GM13977 (cell line): Measurements from ENCODE around the gene OSBP2.

Experiments used
- DNase-seq: peaks from one replicate; pipeline ENCODE4 v3.0.0; 2012; ENCODE audit warnings: low spot score
- in situ Hi-C: fragments of 300-500 bp; cut with MboI; formaldehyde crosslinking; loops from one replicate; pipeline ENCODE4 v1.12.0; 2022; ENCODE audit warnings: low sequenced_read_pairs, low pct_unique_long_range_greater_than_20kb, mixed read lengths, inconsistent platforms; ENCODE audit not compliant: unreplicated experiment
- TF ChIP-seq, protein P1 (sequence below): IDR thresholded peaks from 2 replicates; pipeline ENCODE4 v1.5.1; 2012; ENCODE audit warnings: mild to moderate bottlenecking, control low read depth; ENCODE audit not compliant: insufficient read depth; ENCODE audit errors: extremely low read depth, missing control alignments

The OSBP2 gene

DNA sequence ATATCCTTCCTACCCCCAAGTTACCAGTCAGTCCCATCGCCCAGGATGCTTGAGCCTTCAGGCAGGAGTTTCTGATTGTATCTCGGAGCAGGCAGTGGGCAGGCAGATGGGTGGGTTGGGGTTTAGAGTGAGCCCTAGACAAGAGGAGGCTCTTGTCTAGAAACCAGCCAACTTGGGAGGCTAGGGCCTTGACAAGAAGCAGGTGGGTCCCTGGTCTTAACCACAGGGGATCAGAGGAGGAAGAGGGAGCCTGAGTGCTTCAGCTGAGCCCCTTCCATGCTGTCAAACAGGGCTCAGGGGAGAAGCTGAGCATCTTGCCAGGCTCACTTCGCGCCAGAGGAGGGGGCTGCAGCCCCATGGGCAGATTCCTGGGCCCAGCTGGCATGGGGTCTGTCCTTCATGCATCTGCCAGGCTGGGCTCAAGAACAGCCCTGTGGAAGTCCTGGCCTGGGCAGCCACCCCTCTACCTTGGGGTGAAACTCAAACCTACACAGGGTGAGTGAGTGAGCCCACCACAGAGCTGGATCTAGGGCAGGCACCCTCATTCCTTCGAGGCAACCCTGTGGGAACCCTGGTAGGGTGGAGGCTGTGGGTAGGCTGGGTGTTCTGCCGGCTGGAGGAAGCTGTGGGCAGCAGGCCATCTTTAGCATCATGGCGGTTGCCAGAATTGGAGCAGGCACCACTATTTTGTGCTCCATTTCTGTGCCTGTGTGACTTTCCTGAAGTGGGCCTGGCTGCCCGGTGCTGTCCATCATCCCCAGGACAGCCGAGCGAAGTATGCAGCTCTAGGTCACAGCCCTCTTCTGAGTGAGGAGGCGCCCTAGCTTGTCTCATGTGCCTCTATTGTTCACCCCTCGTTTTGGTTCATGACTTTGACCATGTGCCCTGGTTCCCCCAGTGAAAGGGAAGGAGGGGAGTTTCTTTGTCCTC, 165.8 kb downstream of the OSBP2 start:
- in situ Hi-C loops: no loop called here
- TF ChIP-seq, protein P1, sequence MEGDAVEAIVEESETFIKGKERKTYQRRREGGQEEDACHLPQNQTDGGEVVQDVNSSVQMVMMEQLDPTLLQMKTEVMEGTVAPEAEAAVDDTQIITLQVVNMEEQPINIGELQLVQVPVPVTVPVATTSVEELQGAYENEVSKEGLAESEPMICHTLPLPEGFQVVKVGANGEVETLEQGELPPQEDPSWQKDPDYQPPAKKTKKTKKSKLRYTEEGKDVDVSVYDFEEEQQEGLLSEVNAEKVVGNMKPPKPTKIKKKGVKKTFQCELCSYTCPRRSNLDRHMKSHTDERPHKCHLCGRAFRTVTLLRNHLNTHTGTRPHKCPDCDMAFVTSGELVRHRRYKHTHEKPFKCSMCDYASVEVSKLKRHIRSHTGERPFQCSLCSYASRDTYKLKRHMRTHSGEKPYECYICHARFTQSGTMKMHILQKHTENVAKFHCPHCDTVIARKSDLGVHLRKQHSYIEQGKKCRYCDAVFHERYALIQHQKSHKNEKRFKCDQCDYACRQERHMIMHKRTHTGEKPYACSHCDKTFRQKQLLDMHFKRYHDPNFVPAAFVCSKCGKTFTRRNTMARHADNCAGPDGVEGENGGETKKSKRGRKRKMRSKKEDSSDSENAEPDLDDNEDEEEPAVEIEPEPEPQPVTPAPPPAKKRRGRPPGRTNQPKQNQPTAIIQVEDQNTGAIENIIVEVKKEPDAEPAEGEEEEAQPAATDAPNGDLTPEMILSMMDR: no peak

GRCh38 chr22:30861131-30861530, 166.5 kb downstream of the OSBP2 start:
- in situ Hi-C loops: no loop called here
- TF ChIP-seq, protein P1: no peak
- peak; percentile 6 for DNase-seq

More for the DNA sequence above, 165.8 kb downstream of the OSBP2 start:
- DNase-seq: peak; percentile 6

GRCh38 chr22:30861688-30862552, 167.2 kb downstream of the OSBP2 start:
- in situ Hi-C loops: no loop called here
- peak; percentile 7 for DNase-seq
- TF ChIP-seq, protein P1: no peak

- DNase-seq: no peak
- TF ChIP-seq, protein P1: no peak
- in situ Hi-C loops: no loop called here
These were observed 168.6 kb downstream of the OSBP2 start for GRCh38 chr22:30863081-30863833.

- in situ Hi-C loops: no loop called here
These were observed 170.1 kb downstream of the OSBP2 start for GRCh38 chr22:30864441-30865420.

More at GRCh38 chr22:30864441-30865420, 170.1 kb downstream of the OSBP2 start:
- DNase-seq: no peak
- TF ChIP-seq, protein P1: no peak
